GM12878 (cell line): ENCODE results near the gene PEX6.

Experiments
- KAT2A ChIP-seq: conservative IDR thresholded peaks from 2 replicates; pipeline ENCODE4 v1.6.1; 2011; ENCODE audit warnings: low read depth, low read length; ENCODE audit not compliant: control insufficient read depth
- NFYA ChIP-seq: IDR thresholded peaks from 2 replicates; pipeline ENCODE4 v1.6.1; 2011; ENCODE audit warnings: low read depth, mild to moderate bottlenecking, low read length, improper control_type of control experiment, borderline replicate concordance
- TF ChIP-seq, protein P1 (sequence below): IDR thresholded peaks from 2 replicates; pipeline ENCODE4 v1.6.1; 2012; ENCODE audit warnings: mild to moderate bottlenecking, low read depth, low read length

DNA sequence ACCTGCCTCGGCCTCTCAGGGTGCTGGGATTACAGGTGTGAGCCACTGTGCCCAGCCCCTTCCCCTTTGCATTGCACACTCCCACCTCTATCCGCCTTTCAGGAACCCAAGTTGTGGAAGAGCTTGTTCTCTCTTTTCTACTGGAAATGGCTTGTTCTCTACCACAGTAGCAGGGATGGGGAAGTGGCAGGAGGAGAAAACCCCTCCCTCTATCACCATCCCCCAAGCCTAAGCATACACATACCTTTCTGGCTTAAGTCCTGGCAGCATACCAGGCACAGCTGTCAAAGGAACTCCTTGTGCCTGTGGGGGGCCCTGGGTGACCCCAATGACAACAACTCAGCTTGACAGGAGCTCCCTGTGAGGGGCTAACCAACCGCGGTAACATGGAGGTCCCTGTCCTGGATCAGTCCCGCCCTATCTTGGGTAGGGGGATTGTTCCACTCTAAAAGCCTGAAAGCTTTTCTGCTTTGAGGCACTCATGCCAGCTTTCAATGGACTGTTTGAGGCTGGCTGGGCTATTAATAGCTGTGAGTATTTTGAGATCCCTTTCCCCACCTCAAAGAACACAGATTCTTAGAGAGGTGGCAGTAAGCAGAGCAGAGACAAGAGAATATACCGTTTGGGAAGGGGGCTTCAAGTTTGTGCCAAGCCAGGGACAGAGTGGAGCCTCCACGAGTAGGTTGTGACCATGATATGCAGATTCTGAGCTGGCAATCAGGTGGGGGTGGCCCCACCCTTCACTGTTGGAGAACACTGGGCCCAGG, 37.4 kb upstream of the PEX6 start:
- no peak for TF ChIP-seq KAT2A
- TF ChIP-seq, protein P1, sequence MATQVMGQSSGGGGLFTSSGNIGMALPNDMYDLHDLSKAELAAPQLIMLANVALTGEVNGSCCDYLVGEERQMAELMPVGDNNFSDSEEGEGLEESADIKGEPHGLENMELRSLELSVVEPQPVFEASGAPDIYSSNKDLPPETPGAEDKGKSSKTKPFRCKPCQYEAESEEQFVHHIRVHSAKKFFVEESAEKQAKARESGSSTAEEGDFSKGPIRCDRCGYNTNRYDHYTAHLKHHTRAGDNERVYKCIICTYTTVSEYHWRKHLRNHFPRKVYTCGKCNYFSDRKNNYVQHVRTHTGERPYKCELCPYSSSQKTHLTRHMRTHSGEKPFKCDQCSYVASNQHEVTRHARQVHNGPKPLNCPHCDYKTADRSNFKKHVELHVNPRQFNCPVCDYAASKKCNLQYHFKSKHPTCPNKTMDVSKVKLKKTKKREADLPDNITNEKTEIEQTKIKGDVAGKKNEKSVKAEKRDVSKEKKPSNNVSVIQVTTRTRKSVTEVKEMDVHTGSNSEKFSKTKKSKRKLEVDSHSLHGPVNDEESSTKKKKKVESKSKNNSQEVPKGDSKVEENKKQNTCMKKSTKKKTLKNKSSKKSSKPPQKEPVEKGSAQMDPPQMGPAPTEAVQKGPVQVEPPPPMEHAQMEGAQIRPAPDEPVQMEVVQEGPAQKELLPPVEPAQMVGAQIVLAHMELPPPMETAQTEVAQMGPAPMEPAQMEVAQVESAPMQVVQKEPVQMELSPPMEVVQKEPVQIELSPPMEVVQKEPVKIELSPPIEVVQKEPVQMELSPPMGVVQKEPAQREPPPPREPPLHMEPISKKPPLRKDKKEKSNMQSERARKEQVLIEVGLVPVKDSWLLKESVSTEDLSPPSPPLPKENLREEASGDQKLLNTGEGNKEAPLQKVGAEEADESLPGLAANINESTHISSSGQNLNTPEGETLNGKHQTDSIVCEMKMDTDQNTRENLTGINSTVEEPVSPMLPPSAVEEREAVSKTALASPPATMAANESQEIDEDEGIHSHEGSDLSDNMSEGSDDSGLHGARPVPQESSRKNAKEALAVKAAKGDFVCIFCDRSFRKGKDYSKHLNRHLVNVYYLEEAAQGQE, result no peak
- TF ChIP-seq NFYA, result no peak
